HG03139 (cell line): ENCODE measurements around the gene LCN10.

Experiments used
- ATAC-seq: cut with Tn5 transposase; IDR thresholded peaks from one replicate; pipeline ENCODE4 v1.9.1; 2021; ENCODE audit not compliant: unreplicated experiment

LCN10 gene

GRCh38 chr9:136690104-136690805 lies 52.5 kb downstream of the LCN10 start:
- ATAC-seq: no peak

GRCh38 chr9:136689108-136689460 lies 53.7 kb downstream of the LCN10 start:
- ATAC-seq: no peak

- ATAC-seq: no peak
Observed at GRCh38 chr9:136688274-136689107, 54.2 kb downstream of the LCN10 start.
